Omental fat pad (tissue), 4 donors: ENCODE results near the gene TRAPPC2. TPM values are rescaled to one million over a fixed set of nuclear protein-coding genes. Genes with fewer than 3 reads are reported as not detected.
"Not testable (repeated sequence)": the region's sequence is repeated elsewhere in the genome, so short reads cannot be mapped to it uniquely, and the experiment has no call there.

Source experiments
- ATAC-seq: fragments of 150-250 bp; one replicate; pipeline ENCODE4 v1.9.1; 2016; ENCODE audit warnings: mild to moderate bottlenecking, moderate library complexity; ENCODE audit not compliant: low FRiP score
- DNase-seq: peaks from one replicate; pipeline ENCODE4 v3.0.0-alpha.2; 2019; ENCODE audit warnings: low spot score
- CTCF ChIP-seq, 3 donors: fragments of 450-650 bp; IDR thresholded peaks; one replicate each; pipeline ENCODE4 v1.5.1; 2016 to 2017; ENCODE audit warnings: antibody characterized with exemption in 3 of 3, mild to moderate bottlenecking in 3 of 3, moderate library complexity in 2 of 3
- total RNA-seq, 4 donors: library from RNA; depleted of rRNA; stranded (reverse); fragments of >200 nt; gene quantifications; one replicate each; pipeline ENCODE4 v1.1.0, GENCODE V29; 2016

TRAPPC2 gene
- total RNA-seq, 4 donors from 2014 or later = 6.6 to 13.1 (median 8.7) TPM

GRCh38 chrX:13732246-13733067 is 2.0 kb downstream of the TRAPPC2 start:
- TF ChIP-seq CTCF (IDR thresholded peaks at IDR 0.05) = no peak
- ATAC-seq = no peak
- no peak for DNase-seq

GRCh38 chrX:13730523-13730922 is 3.9 kb downstream of the TRAPPC2 start:
- ATAC-seq, DNase-seq: not testable (repeated sequence)

- DNase-seq, ATAC-seq: not testable (repeated sequence)
Observed at GRCh38 chrX:13726583-13726982, 7.8 kb downstream of the TRAPPC2 start.

GRCh38 chrX:13724878-13725277 is 9.5 kb downstream of the TRAPPC2 start:
- not testable (repeated sequence) for DNase-seq, ATAC-seq

- ATAC-seq (no peak), DNase-seq (no peak)
- no peak for TF ChIP-seq CTCF (IDR thresholded peaks at IDR 0.05)
Observed at GRCh38 chrX:13721819-13722519, 12.5 kb downstream of the TRAPPC2 start.

- DNase-seq (no peak), ATAC-seq (no peak)
- TF ChIP-seq CTCF (IDR thresholded peaks at IDR 0.05) = no peak
Observed at GRCh38 chrX:13721371-13721770, 13.0 kb downstream of the TRAPPC2 start.

GRCh38 chrX:13719192-13719856 is 15.1 kb downstream of the TRAPPC2 start:
- TF ChIP-seq CTCF (IDR thresholded peaks at IDR 0.05) = no peak
- ATAC-seq (no peak), DNase-seq (no peak)

- DNase-seq (no peak), ATAC-seq (no peak)
- TF ChIP-seq CTCF (IDR thresholded peaks at IDR 0.05) = no peak
Observed at GRCh38 chrX:13717700-13718472, 16.5 kb downstream of the TRAPPC2 start.
